AG09319 (cell line): ENCODE measurements around the gene AGAP9.
"Not testable (repeated sequence)": the region's sequence is repeated elsewhere in the genome, so short reads cannot be mapped to it uniquely, and the experiment has no call there.

Experiments
- DNase-seq: peaks from one replicate; pipeline ENCODE4 v3.0.0-alpha.2; 2010; ENCODE audit warnings: low read depth; ENCODE audit errors: extremely low read depth
- CTCF ChIP-seq: IDR thresholded peaks from 2 replicates; pipeline ENCODE4 v1.5.1; 2011; ENCODE audit warnings: low read depth, mild to moderate bottlenecking, inconsistent platforms, low read length, moderate library complexity

Gene AGAP9

GRCh38 chr10:47523475-47523874 lies at the start of gene AGAP9:
TSS of gene AGAP9 (minus strand) at chr10:47523638. CDS start at chr10:47523526, 112 bp downstream.
- not testable (repeated sequence) for DNase-seq

- not testable (repeated sequence) for DNase-seq
These were observed 47.9 kb upstream of the AGAP9 start for GRCh38 chr10:47571138-47571912.

GRCh38 chr10:47566757-47567156 lies 43.3 kb upstream of the AGAP9 start:
- DNase-seq = not testable (repeated sequence)

GRCh38 chr10:47566108-47566699 lies 42.8 kb upstream of the AGAP9 start:
- DNase-seq = not testable (repeated sequence)

- not testable (repeated sequence) for DNase-seq
These were observed 42.1 kb upstream of the AGAP9 start for GRCh38 chr10:47565517-47565920.

GRCh38 chr10:47564953-47565352 lies 41.5 kb upstream of the AGAP9 start:
- DNase-seq = not testable (repeated sequence)

GRCh38 chr10:47564318-47564717 lies 40.9 kb upstream of the AGAP9 start:
- DNase-seq = not testable (repeated sequence)

- DNase-seq = not testable (repeated sequence)
These were observed 37.0 kb upstream of the AGAP9 start for GRCh38 chr10:47560452-47560851.

GRCh38 chr10:47559718-47560308 lies 36.4 kb upstream of the AGAP9 start:
- not testable (repeated sequence) for DNase-seq

GRCh38 chr10:47558109-47558508 lies 34.7 kb upstream of the AGAP9 start:
- peak; percentile 28 for DNase-seq

GRCh38 chr10:47557616-47558015 lies 34.2 kb upstream of the AGAP9 start:
- not testable (repeated sequence) for DNase-seq

- DNase-seq = not testable (repeated sequence)
These were observed 31.9 kb upstream of the AGAP9 start for GRCh38 chr10:47555334-47555733.

GRCh38 chr10:47554552-47554951 lies 31.1 kb upstream of the AGAP9 start:
- DNase-seq = not testable (repeated sequence)

- not testable (repeated sequence) for DNase-seq
These were observed 30.4 kb upstream of the AGAP9 start for GRCh38 chr10:47553860-47554247.

- peak; percentile 19 for DNase-seq
These were observed 29.9 kb upstream of the AGAP9 start for GRCh38 chr10:47553214-47553859.

- peak; percentile 54 for DNase-seq
- peak; percentile 24 for TF ChIP-seq CTCF
These were observed 29.3 kb upstream of the AGAP9 start for GRCh38 chr10:47552719-47553118.

GRCh38 chr10:47547286-47547685 lies 23.8 kb upstream of the AGAP9 start:
- DNase-seq = not testable (repeated sequence)

GRCh38 chr10:47536430-47536829 lies 13.0 kb upstream of the AGAP9 start:
- DNase-seq = not testable (repeated sequence)

GRCh38 chr10:47502313-47502712 lies 21.1 kb downstream of the AGAP9 start:
- not testable (repeated sequence) for DNase-seq

- DNase-seq = not testable (repeated sequence)
These were observed 29.2 kb downstream of the AGAP9 start for GRCh38 chr10:47494226-47494625.
